ENCODE results near the gene TNNT3. TPM values are rescaled to one million over a fixed set of nuclear protein-coding genes. Genes with fewer than 3 reads are reported as not detected.

The TNNT3 gene
- total RNA-seq, 4 donors from 2014 or later = 1.5 to 12.9 (median 4.8) TPM

DNA sequence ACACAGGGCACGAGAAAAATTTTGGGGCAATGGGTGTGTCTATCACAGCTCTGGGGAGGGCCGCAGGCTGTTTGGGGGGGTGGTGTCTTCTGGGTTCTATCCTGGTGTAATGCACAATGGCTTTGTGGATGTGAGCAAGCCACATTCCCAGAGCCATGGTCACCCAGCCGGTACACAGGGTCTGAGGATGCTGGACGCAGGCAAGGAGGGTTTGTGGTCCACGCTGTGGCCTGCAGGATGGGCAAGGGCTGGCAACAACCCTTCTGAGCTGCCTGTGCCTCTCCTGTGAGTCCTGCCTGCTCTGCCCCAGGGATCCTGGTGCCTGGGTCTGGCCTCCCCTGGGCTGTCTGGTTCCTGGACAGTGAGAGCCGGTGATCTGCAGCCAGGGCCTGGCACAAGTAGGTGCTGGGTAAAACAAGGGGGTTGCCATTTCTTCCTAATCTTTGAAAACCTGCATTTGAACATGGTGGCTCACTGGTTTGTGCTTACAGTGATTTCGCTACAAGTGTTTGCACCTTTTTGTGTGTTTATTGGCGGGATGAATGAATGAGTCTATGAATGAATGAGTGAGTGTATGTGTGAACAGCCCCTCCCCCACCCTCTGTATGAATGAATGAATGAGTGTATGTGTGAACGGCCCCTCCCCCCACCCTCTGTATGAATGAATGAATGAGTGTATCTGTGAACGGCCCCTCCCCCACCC lies 23.2 kb downstream of the TNNT3 start:
- TF ChIP-seq, protein P1, sequence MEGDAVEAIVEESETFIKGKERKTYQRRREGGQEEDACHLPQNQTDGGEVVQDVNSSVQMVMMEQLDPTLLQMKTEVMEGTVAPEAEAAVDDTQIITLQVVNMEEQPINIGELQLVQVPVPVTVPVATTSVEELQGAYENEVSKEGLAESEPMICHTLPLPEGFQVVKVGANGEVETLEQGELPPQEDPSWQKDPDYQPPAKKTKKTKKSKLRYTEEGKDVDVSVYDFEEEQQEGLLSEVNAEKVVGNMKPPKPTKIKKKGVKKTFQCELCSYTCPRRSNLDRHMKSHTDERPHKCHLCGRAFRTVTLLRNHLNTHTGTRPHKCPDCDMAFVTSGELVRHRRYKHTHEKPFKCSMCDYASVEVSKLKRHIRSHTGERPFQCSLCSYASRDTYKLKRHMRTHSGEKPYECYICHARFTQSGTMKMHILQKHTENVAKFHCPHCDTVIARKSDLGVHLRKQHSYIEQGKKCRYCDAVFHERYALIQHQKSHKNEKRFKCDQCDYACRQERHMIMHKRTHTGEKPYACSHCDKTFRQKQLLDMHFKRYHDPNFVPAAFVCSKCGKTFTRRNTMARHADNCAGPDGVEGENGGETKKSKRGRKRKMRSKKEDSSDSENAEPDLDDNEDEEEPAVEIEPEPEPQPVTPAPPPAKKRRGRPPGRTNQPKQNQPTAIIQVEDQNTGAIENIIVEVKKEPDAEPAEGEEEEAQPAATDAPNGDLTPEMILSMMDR (IDR thresholded peaks at IDR 0.05) = no peak
- no peak for TF ChIP-seq POLR2AphosphoS5 (IDR thresholded peaks at IDR 0.05)
- no peak for TF ChIP-seq EP300 (IDR thresholded peaks at IDR 0.05)
- no peak for TF ChIP-seq POLR2A (IDR thresholded peaks at IDR 0.05)

DNA sequence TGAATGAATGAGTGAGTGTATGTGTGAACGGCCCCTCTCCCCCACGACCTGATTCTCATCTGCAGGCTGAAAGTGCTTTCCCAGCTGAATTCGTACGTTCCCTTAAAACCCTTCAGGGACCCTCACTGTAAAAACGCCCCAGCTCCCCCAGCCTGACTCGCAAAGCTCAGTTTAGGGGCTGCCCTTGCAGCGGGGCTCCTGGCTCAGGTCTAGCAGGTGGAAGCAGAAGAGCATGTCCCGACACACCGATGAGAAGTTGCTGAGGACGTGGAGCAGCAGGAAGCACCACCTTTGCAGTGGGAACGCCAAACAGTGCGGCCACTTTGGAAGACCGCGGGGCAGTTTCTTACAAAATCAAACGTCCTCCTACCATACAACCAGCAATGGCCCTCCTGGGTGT lies 24.1 kb downstream of the TNNT3 start:
- Histone ChIP-seq H3K4me1 (peaks cover 28% of the 10 kb centered on the region), H3K36me3 (no peaks in the 10 kb centered on the region), H3K4me3 (no peak overlapping the region), H3K27ac (no peak overlapping the region), H3K27me3 (no peaks in the 10 kb centered on the region), H3K9me3 (no peaks in the 10 kb centered on the region)
- WGBS = 40% methylated on average over 15 of the region's 15 CpGs
- TF ChIP-seq, protein P1 (IDR thresholded peaks at IDR 0.05) = no peak
- TF ChIP-seq POLR2AphosphoS5 (IDR thresholded peaks at IDR 0.05) (no peak), POLR2A (IDR thresholded peaks at IDR 0.05) (no peak), EP300 (IDR thresholded peaks at IDR 0.05) (no peak)
- peak; percentile 25 to 60 for DNase-seq (ENCODE audit: low spot score in 2 of 2)

More for the DNA sequence above, 23.2 kb downstream of the TNNT3 start:
- Histone ChIP-seq H3K4me1 (peaks cover 28% of the 10 kb centered on the region), H3K36me3 (no peaks in the 10 kb centered on the region), H3K9me3 (no peaks in the 10 kb centered on the region), H3K4me3 (no peak overlapping the region), H3K27ac (no peak overlapping the region), H3K27me3 (peaks cover 6% of the 10 kb centered on the region)
- peak; percentile 52 to 53 for DNase-seq (ENCODE audit: low spot score in 2 of 2)
- 84% methylated on average over 10 of the region's 10 CpGs for WGBS

DNA sequence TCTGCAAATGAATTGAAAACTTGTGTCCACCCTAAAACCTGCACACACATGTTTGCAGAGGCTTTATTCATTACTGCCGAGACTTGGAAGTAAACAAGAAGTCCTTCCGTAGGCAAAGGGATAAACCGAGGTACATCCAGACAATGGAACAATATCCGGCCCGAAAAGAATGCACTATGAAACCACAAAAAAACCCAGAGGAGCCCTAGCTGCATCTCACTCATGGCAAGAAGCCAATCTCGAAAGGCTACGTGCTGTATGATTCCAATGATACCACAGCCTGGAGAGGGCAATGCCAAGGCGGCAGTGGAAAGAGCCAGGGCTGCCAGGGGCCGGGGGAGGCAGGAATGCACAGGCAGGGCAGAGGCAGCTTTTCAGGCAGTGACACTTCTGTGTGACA lies 24.5 kb downstream of the TNNT3 start:
- Histone ChIP-seq H3K27ac (no peak overlapping the region), H3K4me1 (peaks cover 24% of the 10 kb centered on the region), H3K4me3 (no peak overlapping the region), H3K27me3 (no peaks in the 10 kb centered on the region), H3K36me3 (no peaks in the 10 kb centered on the region), H3K9me3 (no peaks in the 10 kb centered on the region)
- peak; percentile 56 to 62 for DNase-seq (ENCODE audit: low spot score in 2 of 2)
- TF ChIP-seq, protein P1 (IDR thresholded peaks at IDR 0.05) = no peak
- TF ChIP-seq EP300 (IDR thresholded peaks at IDR 0.05) = no peak
- WGBS = 27% methylated on average over 9 of the region's 9 CpGs

DNA sequence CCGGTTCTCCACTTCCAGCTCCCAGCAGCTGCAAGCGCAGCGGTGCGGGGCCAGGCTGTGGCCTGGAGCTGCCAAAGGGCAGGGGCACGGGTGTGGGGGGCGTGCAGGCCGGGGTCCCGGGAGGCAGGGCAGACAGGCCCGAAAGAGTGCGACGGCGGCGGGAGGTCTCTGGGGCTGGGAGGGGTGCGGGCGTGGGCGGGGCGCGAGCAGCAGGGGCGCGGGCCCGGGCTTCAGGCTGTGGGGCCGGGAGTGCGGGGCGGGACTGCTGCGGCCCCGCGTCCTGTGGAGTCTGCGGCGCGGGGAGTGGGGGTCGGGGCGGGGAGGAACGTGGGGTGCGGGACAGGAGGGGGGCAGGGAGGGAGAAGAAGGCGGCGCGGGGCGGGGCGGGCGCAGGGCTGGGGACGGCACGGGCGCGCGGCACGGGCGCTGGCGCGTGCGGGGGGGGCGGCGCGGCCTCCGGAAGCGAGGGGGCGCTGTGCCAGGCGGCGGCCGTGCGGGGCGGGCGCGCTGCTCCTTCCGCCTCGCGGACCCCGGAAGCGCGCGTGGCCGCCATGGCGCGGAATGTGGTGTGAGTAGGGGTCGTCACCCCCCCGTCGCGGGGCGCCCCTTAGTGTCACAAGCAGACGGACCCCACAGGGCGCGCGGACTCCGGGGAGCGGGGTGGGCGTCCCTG lies 27.4 kb downstream of the TNNT3 start, which contains the start of gene MRPL23:
Gene MRPL23 (plus strand): TSS at position 521 of the 673 bp plus-strand sequence. CDS start 31 bp downstream, at position 552.
- no CpG with 5 or more reads among the region's 85 CpGs for WGBS
- H3K4me3 ChIP-seq = no peak within 1 kb of the TSS
- DNase-seq (ENCODE audit: low spot score in 2 of 2) = no peak

More for the DNA sequence above, 27.4 kb downstream of the TNNT3 start, which contains the start of gene MRPL23:
- Histone ChIP-seq H3K27ac (no peak within 1 kb of the TSS), H3K4me1 (peaks cover 20% of the 10 kb centered on the region), H3K9me3 (no peaks in the 10 kb centered on the region), H3K36me3 (no peaks in the 10 kb centered on the region), H3K27me3 (no peaks in the 10 kb centered on the region)
- no peak for TF ChIP-seq POLR2A (IDR thresholded peaks at IDR 0.05)
- TF ChIP-seq EP300 (IDR thresholded peaks at IDR 0.05) = no peak
- TF ChIP-seq POLR2AphosphoS5 (IDR thresholded peaks at IDR 0.05) = no peak
- TF ChIP-seq, protein P1 (IDR thresholded peaks at IDR 0.05) = no peak
